Liver (tissue), 9 donors: ENCODE measurements around the gene HES4. TPM values are rescaled to one million over a fixed set of nuclear protein-coding genes. Genes with fewer than 3 reads are reported as not detected.
"Not testable (repeated sequence)": the region's sequence is repeated elsewhere in the genome, so short reads cannot be mapped to it uniquely, and the experiment has no call there.

Experiments
- DNase-seq: peaks from one replicate; pipeline ENCODE4 v3.0.0-alpha.2; 2017; ENCODE audit warnings: low spot score
- H3K27ac ChIP-seq, 2 donors: one replicate each; pipeline ENCODE4 v1.7.0; 2013; ENCODE audit warnings: inconsistent platforms in 2 of 2, low read length in 2 of 2, control low read depth in 1 of 2, low read depth in 1 of 2, mild to moderate bottlenecking in 1 of 2
- H3K27me3 ChIP-seq, 4 donors: one replicate each; pipeline versions ENCODE4 v1.6.1 to v1.7.0; 2013; ENCODE audit warnings: low read length in 3 of 4, inconsistent platforms in 1 of 4, mild to moderate bottlenecking in 1 of 4, moderate library complexity in 1 of 4; ENCODE audit not compliant: control insufficient read depth in 4 of 4, insufficient read depth in 4 of 4
- H3K36me3 ChIP-seq, 4 donors: one replicate each; pipeline versions ENCODE4 v1.6.1 to v1.7.0; 2013; ENCODE audit warnings: low read length in 3 of 4, mild to moderate bottlenecking in 3 of 4, low read depth in 1 of 4, moderate library complexity in 1 of 4; ENCODE audit not compliant: control insufficient read depth in 4 of 4, insufficient read depth in 3 of 4
- H3K4me1 ChIP-seq, 4 donors: one replicate each; pipeline versions ENCODE4 v1.6.1 to v1.7.0; 2013; ENCODE audit warnings: low read length in 3 of 4, mild to moderate bottlenecking in 3 of 4, moderate library complexity in 1 of 4; ENCODE audit not compliant: control insufficient read depth in 4 of 4, insufficient read depth in 4 of 4
- H3K4me3 ChIP-seq, 3 donors: one replicate each; pipeline versions ENCODE4 v1.6.1 to v1.7.0; 2013; ENCODE audit warnings: low read length in 3 of 3, control low read depth in 1 of 3, low read depth in 1 of 3, mild to moderate bottlenecking in 1 of 3
- H3K9ac ChIP-seq, 2 donors: one replicate each; pipeline ENCODE4 v1.7.0; 2013; ENCODE audit warnings: low read length in 2 of 2, mild to moderate bottlenecking in 2 of 2, moderate library complexity in 2 of 2, control low read depth in 1 of 2, low read depth in 1 of 2
- H3K9me3 ChIP-seq, 4 donors: one replicate each; pipeline versions ENCODE4 v1.6.1 to v1.7.0; 2013; ENCODE audit warnings: low read length in 3 of 4; ENCODE audit not compliant: control insufficient read depth in 4 of 4
- EGR1 ChIP-seq, 2 donors: IDR thresholded peaks; 2 replicates each; pipeline ENCODE4 v1.6.1; 2016 to 2018; ENCODE audit warnings: antibody characterized with exemption in 2 of 2, low read depth in 2 of 2
- FOXA1 ChIP-seq: IDR thresholded peaks from 2 replicates; pipeline ENCODE4 v1.6.1; 2016; ENCODE audit warnings: antibody characterized with exemption
- FOXA2 ChIP-seq: IDR thresholded peaks from 2 replicates; pipeline ENCODE4 v1.6.1; 2016; ENCODE audit warnings: antibody characterized with exemption
- GABPA ChIP-seq, 2 donors: IDR thresholded peaks in 1 of 2; conservative IDR thresholded peaks in 1 of 2; 2 replicates each; pipeline ENCODE4 v1.6.1; 2016; ENCODE audit warnings: antibody characterized with exemption in 2 of 2, mild to moderate bottlenecking in 1 of 2, moderate library complexity in 1 of 2
- HNF4A ChIP-seq, 2 donors: conservative IDR thresholded peaks; 2 replicates each; pipeline ENCODE4 v1.6.1; 2016; ENCODE audit warnings: antibody characterized with exemption in 2 of 2, mild to moderate bottlenecking in 2 of 2
- JUND ChIP-seq, 2 donors: IDR thresholded peaks; 2 replicates each; pipeline ENCODE4 v1.6.1; 2016; ENCODE audit warnings: antibody characterized with exemption in 2 of 2
- RXRA ChIP-seq, 2 donors: IDR thresholded peaks; 2 replicates each; pipeline ENCODE4 v1.6.1; 2017 to 2018; ENCODE audit warnings: antibody characterized with exemption in 2 of 2, mild to moderate bottlenecking in 1 of 2
- TAF1 ChIP-seq: conservative IDR thresholded peaks from 2 replicates; pipeline ENCODE4 v1.6.1; 2016; ENCODE audit warnings: antibody characterized with exemption, mild to moderate bottlenecking
- YY1 ChIP-seq: IDR thresholded peaks from 2 replicates; pipeline ENCODE4 v1.6.1; 2016; ENCODE audit warnings: antibody characterized with exemption, mild to moderate bottlenecking
- WGBS: extraction: QIAGEN DNeasy Blood & Tissue Kit; methylation state at CpG from one replicate; pipeline ENCODE4 v1.1.7; 2013; 5-methylcytosine and 5-hydroxymethylcytosine counted together
- polyA plus RNA-seq, 2 donors: library from polyadenylated mRNA; stranded (reverse) in 1 of 2; unstranded in 1 of 2; fragments of 200-250 nt in 1 of 2; fragments of >200 nt in 1 of 2; fragmentation: Nextera tagmentation in 1 of 2; extraction: Ambion mirVana in 1 of 2; gene quantifications; one replicate each; pipeline versions ENCODE4 v1.2.1 to v1.2.3, GENCODE V29; 2013 to 2015
- total RNA-seq, 2 donors: library from RNA; depleted of rRNA; stranded (reverse); fragments of >200 nt; gene quantifications; one replicate each; pipeline ENCODE4 v1.2.3, GENCODE V29; 2014
- TF ChIP-seq, protein P1 (sequence below): fragments of 150-350 bp; IDR thresholded peaks from 2 replicates; pipeline ENCODE4 v1.5.1; 2017; ENCODE audit warnings: improper control_type of control experiment, low read depth, low read length; ENCODE audit not compliant: missing input control
- TF ChIP-seq, protein P2 (sequence below): IDR thresholded peaks from 2 replicates; pipeline ENCODE4 v1.6.1; 2016; ENCODE audit warnings: antibody characterized with exemption
- TF ChIP-seq, protein P3 (sequence below): IDR thresholded peaks from 2 replicates; pipeline ENCODE4 v1.6.1; 2016; ENCODE audit warnings: antibody characterized with exemption
- TF ChIP-seq, protein P4 (sequence below): IDR thresholded peaks from 2 replicates; pipeline ENCODE4 v1.6.1; 2016; ENCODE audit warnings: antibody characterized with exemption, mild to moderate bottlenecking
- TF ChIP-seq, protein P5 (sequence below): IDR thresholded peaks from 2 replicates; pipeline ENCODE4 v1.6.1; 2016; ENCODE audit warnings: antibody characterized with exemption
- donor health status: healthy.
- donor health status: healthy.
- donor health status: healthy.
- donor health status: healthy.
- donor health status: healthy.

Gene HES4
- total and polyA plus RNA-seq, 4 donors = 0.93 to 1.9 (median 1.7) TPM

DNA sequence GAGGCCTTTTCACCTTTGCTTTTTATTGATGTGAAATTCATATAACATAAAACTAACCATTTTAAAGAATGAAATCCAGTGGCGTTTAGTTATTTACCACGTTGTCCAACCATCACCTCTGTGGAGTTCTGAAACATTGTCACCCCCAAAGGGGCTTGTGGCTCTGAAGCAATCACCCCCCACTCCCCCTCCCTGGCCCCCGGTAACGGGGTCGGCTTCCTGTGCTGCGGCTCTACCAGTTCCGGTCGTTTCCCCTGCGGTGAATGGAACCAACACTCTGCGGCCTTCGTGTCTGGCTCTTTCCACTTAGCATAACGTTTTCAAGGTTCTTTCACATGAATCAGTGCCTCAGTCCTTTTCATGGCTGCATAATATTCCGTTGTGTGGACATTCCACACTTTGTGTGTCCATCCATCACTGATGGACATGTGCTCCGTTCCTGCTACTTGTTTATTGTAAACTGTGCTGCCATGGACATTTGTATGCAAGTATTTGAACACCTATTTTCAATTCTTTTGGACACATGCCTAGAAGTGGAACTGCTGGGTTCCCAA lies 11.6 kb upstream of the HES4 start:
- Histone ChIP-seq H3K9ac (no peak overlapping the region), H3K4me1 (peaks cover 5 to 21% (median 11%) of the 10 kb centered on the region in 4 donors), H3K9me3 (no peaks in the 10 kb centered on the region), H3K27me3 (no peaks in the 10 kb centered on the region), H3K4me3 (no peak overlapping the region), H3K36me3 (no peaks in the 10 kb centered on the region), H3K27ac (no peak overlapping the region)
- no peak for DNase-seq
- 86% methylated on average over 14 of the region's 14 CpGs for WGBS
- TF ChIP-seq, protein P1, sequence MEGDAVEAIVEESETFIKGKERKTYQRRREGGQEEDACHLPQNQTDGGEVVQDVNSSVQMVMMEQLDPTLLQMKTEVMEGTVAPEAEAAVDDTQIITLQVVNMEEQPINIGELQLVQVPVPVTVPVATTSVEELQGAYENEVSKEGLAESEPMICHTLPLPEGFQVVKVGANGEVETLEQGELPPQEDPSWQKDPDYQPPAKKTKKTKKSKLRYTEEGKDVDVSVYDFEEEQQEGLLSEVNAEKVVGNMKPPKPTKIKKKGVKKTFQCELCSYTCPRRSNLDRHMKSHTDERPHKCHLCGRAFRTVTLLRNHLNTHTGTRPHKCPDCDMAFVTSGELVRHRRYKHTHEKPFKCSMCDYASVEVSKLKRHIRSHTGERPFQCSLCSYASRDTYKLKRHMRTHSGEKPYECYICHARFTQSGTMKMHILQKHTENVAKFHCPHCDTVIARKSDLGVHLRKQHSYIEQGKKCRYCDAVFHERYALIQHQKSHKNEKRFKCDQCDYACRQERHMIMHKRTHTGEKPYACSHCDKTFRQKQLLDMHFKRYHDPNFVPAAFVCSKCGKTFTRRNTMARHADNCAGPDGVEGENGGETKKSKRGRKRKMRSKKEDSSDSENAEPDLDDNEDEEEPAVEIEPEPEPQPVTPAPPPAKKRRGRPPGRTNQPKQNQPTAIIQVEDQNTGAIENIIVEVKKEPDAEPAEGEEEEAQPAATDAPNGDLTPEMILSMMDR = no peak
- TF ChIP-seq, protein P2, sequence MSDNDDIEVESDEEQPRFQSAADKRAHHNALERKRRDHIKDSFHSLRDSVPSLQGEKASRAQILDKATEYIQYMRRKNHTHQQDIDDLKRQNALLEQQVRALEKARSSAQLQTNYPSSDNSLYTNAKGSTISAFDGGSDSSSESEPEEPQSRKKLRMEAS = no peak
- TF ChIP-seq, protein P3, sequence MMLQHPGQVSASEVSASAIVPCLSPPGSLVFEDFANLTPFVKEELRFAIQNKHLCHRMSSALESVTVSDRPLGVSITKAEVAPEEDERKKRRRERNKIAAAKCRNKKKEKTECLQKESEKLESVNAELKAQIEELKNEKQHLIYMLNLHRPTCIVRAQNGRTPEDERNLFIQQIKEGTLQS = no peak
- TF ChIP-seq, protein P4, sequence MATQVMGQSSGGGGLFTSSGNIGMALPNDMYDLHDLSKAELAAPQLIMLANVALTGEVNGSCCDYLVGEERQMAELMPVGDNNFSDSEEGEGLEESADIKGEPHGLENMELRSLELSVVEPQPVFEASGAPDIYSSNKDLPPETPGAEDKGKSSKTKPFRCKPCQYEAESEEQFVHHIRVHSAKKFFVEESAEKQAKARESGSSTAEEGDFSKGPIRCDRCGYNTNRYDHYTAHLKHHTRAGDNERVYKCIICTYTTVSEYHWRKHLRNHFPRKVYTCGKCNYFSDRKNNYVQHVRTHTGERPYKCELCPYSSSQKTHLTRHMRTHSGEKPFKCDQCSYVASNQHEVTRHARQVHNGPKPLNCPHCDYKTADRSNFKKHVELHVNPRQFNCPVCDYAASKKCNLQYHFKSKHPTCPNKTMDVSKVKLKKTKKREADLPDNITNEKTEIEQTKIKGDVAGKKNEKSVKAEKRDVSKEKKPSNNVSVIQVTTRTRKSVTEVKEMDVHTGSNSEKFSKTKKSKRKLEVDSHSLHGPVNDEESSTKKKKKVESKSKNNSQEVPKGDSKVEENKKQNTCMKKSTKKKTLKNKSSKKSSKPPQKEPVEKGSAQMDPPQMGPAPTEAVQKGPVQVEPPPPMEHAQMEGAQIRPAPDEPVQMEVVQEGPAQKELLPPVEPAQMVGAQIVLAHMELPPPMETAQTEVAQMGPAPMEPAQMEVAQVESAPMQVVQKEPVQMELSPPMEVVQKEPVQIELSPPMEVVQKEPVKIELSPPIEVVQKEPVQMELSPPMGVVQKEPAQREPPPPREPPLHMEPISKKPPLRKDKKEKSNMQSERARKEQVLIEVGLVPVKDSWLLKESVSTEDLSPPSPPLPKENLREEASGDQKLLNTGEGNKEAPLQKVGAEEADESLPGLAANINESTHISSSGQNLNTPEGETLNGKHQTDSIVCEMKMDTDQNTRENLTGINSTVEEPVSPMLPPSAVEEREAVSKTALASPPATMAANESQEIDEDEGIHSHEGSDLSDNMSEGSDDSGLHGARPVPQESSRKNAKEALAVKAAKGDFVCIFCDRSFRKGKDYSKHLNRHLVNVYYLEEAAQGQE = no peak
- TF ChIP-seq JUND (IDR thresholded peaks at IDR 0.05) (no peak), FOXA1 (no peak), TAF1 (no peak), HNF4A (conservative IDR thresholded peaks at IDR 0.05) (no peak), RXRA (IDR thresholded peaks at IDR 0.05) (no peak), YY1 (no peak), FOXA2 (no peak), GABPA (IDR thresholded peaks at IDR 0.05 in 1 of 2, conservative IDR thresholded peaks at IDR 0.05 in 1 of 2) (no peak), EGR1 (IDR thresholded peaks at IDR 0.05; ENCODE audit: low read depth in 2 of 2) (no peak)
- TF ChIP-seq, protein P5, sequence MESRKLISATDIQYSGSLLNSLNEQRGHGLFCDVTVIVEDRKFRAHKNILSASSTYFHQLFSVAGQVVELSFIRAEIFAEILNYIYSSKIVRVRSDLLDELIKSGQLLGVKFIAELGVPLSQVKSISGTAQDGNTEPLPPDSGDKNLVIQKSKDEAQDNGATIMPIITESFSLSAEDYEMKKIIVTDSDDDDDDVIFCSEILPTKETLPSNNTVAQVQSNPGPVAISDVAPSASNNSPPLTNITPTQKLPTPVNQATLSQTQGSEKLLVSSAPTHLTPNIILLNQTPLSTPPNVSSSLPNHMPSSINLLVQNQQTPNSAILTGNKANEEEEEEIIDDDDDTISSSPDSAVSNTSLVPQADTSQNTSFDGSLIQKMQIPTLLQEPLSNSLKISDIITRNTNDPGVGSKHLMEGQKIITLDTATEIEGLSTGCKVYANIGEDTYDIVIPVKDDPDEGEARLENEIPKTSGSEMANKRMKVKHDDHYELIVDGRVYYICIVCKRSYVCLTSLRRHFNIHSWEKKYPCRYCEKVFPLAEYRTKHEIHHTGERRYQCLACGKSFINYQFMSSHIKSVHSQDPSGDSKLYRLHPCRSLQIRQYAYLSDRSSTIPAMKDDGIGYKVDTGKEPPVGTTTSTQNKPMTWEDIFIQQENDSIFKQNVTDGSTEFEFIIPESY = no peak

DNA sequence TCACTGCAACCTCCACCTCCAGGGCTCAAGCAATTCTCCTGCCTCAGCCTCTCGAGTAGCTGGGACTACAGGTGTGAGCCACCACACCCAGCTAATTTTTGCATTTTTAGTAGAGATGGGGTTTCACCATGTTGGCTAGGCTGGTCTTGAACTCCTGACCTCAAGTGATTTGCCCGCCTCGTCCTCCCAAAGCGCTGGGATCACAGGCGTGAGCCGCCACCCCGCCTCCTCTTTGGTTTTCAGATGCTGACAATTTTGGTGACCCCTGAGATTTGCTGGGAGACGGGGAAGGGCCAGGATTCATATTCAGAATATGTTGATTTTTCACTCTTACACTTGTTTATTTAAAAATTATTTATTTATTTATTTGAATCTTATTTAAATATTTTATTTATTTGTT lies 10.2 kb upstream of the HES4 start:
- DNase-seq, H3K9ac ChIP-seq, H3K27me3 ChIP-seq, H3K27ac ChIP-seq, H3K36me3 ChIP-seq, H3K9me3 ChIP-seq, H3K4me3 ChIP-seq: not testable (repeated sequence)
- WGBS = 90% methylated on average over 8 of the region's 8 CpGs
- H3K4me1 ChIP-seq = peaks cover 10 to 33% (median 18%) of the 10 kb centered on the region in 4 donors
